ENCODE measurements around the gene KRTAP5-10. TPM values are rescaled to one million over a fixed set of nuclear protein-coding genes. Genes with fewer than 3 reads are reported as not detected.
"Not testable (repeated sequence)": the region's sequence is repeated elsewhere in the genome, so short reads cannot be mapped to it uniquely, and the experiment has no call there.

KRTAP5-10 gene
- polyA plus RNA-seq, 1 of the 3 experiments (the other 2 are of a cell fraction), result not detected

GRCh38 chr11:71538666-71538990 lies 26.7 kb upstream of the KRTAP5-10 start:
- H3K79me2 ChIP-seq (ENCODE audit: insufficient read depth), result no peaks in the 10 kb centered on the region
- H3K9me2 ChIP-seq, result no peaks in the 10 kb centered on the region
- 55% methylated on average over 4 of the region's 4 CpGs for WGBS (ENCODE audit: low lambda C conversion rate)
- no peak for DNase-seq
- no peak overlapping the region for H3K4me3 ChIP-seq (ENCODE audit: low read depth in 2 of 2, low read length in 1 of 2)
- H3K36me3 ChIP-seq (replicated peaks in 1 of 2; ENCODE audit: control insufficient read depth in 1 of 2, insufficient read depth in 2 of 2, low read length in 1 of 2), result no peaks in the 10 kb centered on the region
- H2AFZ ChIP-seq (ENCODE audit: low read depth), result no peak overlapping the region
- ChIA-PET CTCF (no interaction called here), POLR2A (no interaction called here)
- no peaks in the 10 kb centered on the region for H4K20me1 ChIP-seq (ENCODE audit: insufficient read depth)
- no peak overlapping the region for H3K9ac ChIP-seq
- no peak overlapping the region for H3K4me2 ChIP-seq
- H3K4me1 ChIP-seq (ENCODE audit: control insufficient read depth in 1 of 2, insufficient read depth in 2 of 2, low read depth in 1 of 2, low read length in 1 of 2), result peaks cover 0 to 10% of the 10 kb centered on the region in 2 experiments; a peak in 1 of 4 replicates
- H3K27me3 ChIP-seq (ENCODE audit: insufficient read depth), result no peaks in the 10 kb centered on the region
- TF ChIP-seq MEF2A (IDR thresholded peaks at IDR 0.05; ENCODE audit: borderline replicate concordance, low read depth) (no peak), RXRA (IDR thresholded peaks at IDR 0.05; ENCODE audit: borderline replicate concordance, low read depth) (no peak), SIN3A (IDR thresholded peaks at IDR 0.05; ENCODE audit: borderline replicate concordance, low read depth, low read length) (no peak), GABPA (IDR thresholded peaks at IDR 0.05; ENCODE audit: low read depth) (no peak), TAF1 (IDR thresholded peaks at IDR 0.05; ENCODE audit: borderline replicate concordance, low read depth, low read length) (no peak)
- no peaks in the 10 kb centered on the region for H3K9me3 ChIP-seq
- H3K27ac ChIP-seq (ENCODE audit: low read depth in 2 of 2, low read length in 1 of 2), result no peak overlapping the region
- no peaks in the 10 kb centered on the region for H3F3A ChIP-seq (replicated peaks; ENCODE audit: insufficient read depth)

- CTCF ChIA-PET, result no interaction called here
- no peak overlapping the region for H3K9ac ChIP-seq
- POLR2A ChIA-PET, result no interaction called here
Observed at GRCh38 chr11:71539017-71539416, 26.3 kb upstream of the KRTAP5-10 start.

GRCh38 chr11:71539971-71540370 lies 25.4 kb upstream of the KRTAP5-10 start:
- CTCF ChIA-PET; H3K4me3 ChIP-seq (ENCODE audit: low read depth in 2 of 2, low read length in 1 of 2); H3F3A ChIP-seq (replicated peaks; ENCODE audit: insufficient read depth); H3K4me1 ChIP-seq (ENCODE audit: control insufficient read depth in 1 of 2, insufficient read depth in 2 of 2, low read depth in 1 of 2, low read length in 1 of 2); DNase-seq; H3K79me2 ChIP-seq (ENCODE audit: insufficient read depth); H3K9me2 ChIP-seq; POLR2A ChIA-PET; H3K9ac ChIP-seq; H2AFZ ChIP-seq (ENCODE audit: low read depth); H4K20me1 ChIP-seq (ENCODE audit: insufficient read depth); H3K27ac ChIP-seq (ENCODE audit: low read depth in 2 of 2, low read length in 1 of 2); H3K4me2 ChIP-seq; H3K27me3 ChIP-seq (ENCODE audit: insufficient read depth); H3K36me3 ChIP-seq (replicated peaks in 1 of 2; ENCODE audit: control insufficient read depth in 1 of 2, insufficient read depth in 2 of 2, low read length in 1 of 2); H3K9me3 ChIP-seq: not testable (repeated sequence)
- 67% methylated on average over 10 of the region's 11 CpGs for WGBS (ENCODE audit: low lambda C conversion rate)

More at GRCh38 chr11:71539017-71539416, 26.3 kb upstream of the KRTAP5-10 start:
- H2AFZ ChIP-seq (ENCODE audit: low read depth), result no peak overlapping the region
- peaks cover 0 to 10% of the 10 kb centered on the region in 2 experiments; a peak in 1 of 4 replicates for H3K4me1 ChIP-seq (ENCODE audit: control insufficient read depth in 1 of 2, insufficient read depth in 2 of 2, low read depth in 1 of 2, low read length in 1 of 2)
- H3K9me2 ChIP-seq, result no peaks in the 10 kb centered on the region
- no peaks in the 10 kb centered on the region for H3K79me2 ChIP-seq (ENCODE audit: insufficient read depth)
- H3K9me3 ChIP-seq, result no peaks in the 10 kb centered on the region
- H3K4me2 ChIP-seq, result no peak overlapping the region
- no peaks in the 10 kb centered on the region for H3K36me3 ChIP-seq (replicated peaks in 1 of 2; ENCODE audit: control insufficient read depth in 1 of 2, insufficient read depth in 2 of 2, low read length in 1 of 2)
- no peaks in the 10 kb centered on the region for H3F3A ChIP-seq (replicated peaks; ENCODE audit: insufficient read depth)
- no peak overlapping the region for H3K4me3 ChIP-seq (ENCODE audit: low read depth in 2 of 2, low read length in 1 of 2)
- DNase-seq, result no peak
- H4K20me1 ChIP-seq (ENCODE audit: insufficient read depth), result no peaks in the 10 kb centered on the region
- no peak for TF ChIP-seq FOSL2 (IDR thresholded peaks at IDR 0.05; ENCODE audit: borderline replicate concordance, low read depth)
- no peak for TF ChIP-seq RXRA (IDR thresholded peaks at IDR 0.05; ENCODE audit: borderline replicate concordance, low read depth)
- TF ChIP-seq EP300 (IDR thresholded peaks at IDR 0.05; ENCODE audit: borderline replicate concordance in 1 of 2, low read depth in 1 of 2, low read length in 1 of 2), result no peak
- TF ChIP-seq FOXJ3 (CRISPR knock-in tag; IDR thresholded peaks at IDR 0.05), result no peak
- TF ChIP-seq POLR2AphosphoS5 (IDR thresholded peaks at IDR 0.05; ENCODE audit: low read depth, low read length), result no peak
- TF ChIP-seq NFIC (IDR thresholded peaks at IDR 0.05; ENCODE audit: borderline replicate concordance), result no peak
- no peak for TF ChIP-seq TAF1 (IDR thresholded peaks at IDR 0.05; ENCODE audit: borderline replicate concordance, low read depth, low read length)
- no peak for TF ChIP-seq RAD21 (IDR thresholded peaks at IDR 0.05; ENCODE audit: low read length)
- no peak for TF ChIP-seq SIN3A (IDR thresholded peaks at IDR 0.05; ENCODE audit: borderline replicate concordance, low read depth, low read length)
- TF ChIP-seq RCOR1 (IDR thresholded peaks at IDR 0.05; ENCODE audit: low read length), result no peak
- no peak for TF ChIP-seq FOXM1 (IDR thresholded peaks at IDR 0.05; ENCODE audit: low read depth)
- TF ChIP-seq CTCF (IDR thresholded peaks at IDR 0.05), result no peak
- TF ChIP-seq IRF3 (IDR thresholded peaks at IDR 0.05; ENCODE audit: low read depth, low read length), result no peak
- no peak for TF ChIP-seq TEAD4 (IDR thresholded peaks at IDR 0.05; ENCODE audit: borderline replicate concordance, insufficient read depth)
- TF ChIP-seq ELF1 (IDR thresholded peaks at IDR 0.05), result no peak
- no peak for TF ChIP-seq TCF12 (IDR thresholded peaks at IDR 0.05)
- TF ChIP-seq MAX (IDR thresholded peaks at IDR 0.05; ENCODE audit: low read depth), result no peak
- no peak for TF ChIP-seq MXI1 (IDR thresholded peaks at IDR 0.05; ENCODE audit: low read depth, low read length)
- H3K27me3 ChIP-seq (ENCODE audit: insufficient read depth), result no peaks in the 10 kb centered on the region
- 32% methylated on average over 11 of the region's 11 CpGs for WGBS (ENCODE audit: low lambda C conversion rate)
- H3K27ac ChIP-seq (ENCODE audit: low read depth in 2 of 2, low read length in 1 of 2), result no peak overlapping the region

All from SK-N-SH (cell line).